HG03571 (cell line): Measurements from ENCODE around the gene RAP1B.
A peak's percentile ranks its signal among the peaks of the same experiment; 100 is the strongest.
"Not testable (repeated sequence)": the region's sequence is repeated elsewhere in the genome, so short reads cannot be mapped to it uniquely, and the experiment has no call there.

Source experiments
- ATAC-seq: cut with Tn5 transposase; IDR thresholded peaks from one replicate; pipeline ENCODE4 v1.9.1; 2021; ENCODE audit not compliant: unreplicated experiment

The RAP1B gene

DNA sequence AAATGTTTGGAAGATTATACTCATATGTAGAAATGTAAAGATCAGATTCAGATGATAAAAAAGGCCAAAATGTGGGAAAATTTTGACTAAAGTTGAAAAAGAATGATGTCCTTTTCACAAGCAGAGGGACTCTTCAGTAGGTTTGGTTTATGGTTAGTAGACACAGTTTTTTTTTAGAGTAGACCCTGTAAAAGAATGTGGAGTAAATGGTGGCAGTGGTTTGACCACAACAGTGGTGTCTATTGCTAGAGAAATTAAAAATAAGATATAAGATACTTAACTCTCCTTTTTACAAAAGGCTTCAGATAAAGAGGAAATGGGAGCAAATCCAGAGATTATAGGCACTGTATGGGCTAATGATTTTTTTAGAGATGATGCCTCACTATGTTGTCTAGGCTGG lies 21.8 kb downstream of the RAP1B start:
- ATAC-seq: no peak

DNA sequence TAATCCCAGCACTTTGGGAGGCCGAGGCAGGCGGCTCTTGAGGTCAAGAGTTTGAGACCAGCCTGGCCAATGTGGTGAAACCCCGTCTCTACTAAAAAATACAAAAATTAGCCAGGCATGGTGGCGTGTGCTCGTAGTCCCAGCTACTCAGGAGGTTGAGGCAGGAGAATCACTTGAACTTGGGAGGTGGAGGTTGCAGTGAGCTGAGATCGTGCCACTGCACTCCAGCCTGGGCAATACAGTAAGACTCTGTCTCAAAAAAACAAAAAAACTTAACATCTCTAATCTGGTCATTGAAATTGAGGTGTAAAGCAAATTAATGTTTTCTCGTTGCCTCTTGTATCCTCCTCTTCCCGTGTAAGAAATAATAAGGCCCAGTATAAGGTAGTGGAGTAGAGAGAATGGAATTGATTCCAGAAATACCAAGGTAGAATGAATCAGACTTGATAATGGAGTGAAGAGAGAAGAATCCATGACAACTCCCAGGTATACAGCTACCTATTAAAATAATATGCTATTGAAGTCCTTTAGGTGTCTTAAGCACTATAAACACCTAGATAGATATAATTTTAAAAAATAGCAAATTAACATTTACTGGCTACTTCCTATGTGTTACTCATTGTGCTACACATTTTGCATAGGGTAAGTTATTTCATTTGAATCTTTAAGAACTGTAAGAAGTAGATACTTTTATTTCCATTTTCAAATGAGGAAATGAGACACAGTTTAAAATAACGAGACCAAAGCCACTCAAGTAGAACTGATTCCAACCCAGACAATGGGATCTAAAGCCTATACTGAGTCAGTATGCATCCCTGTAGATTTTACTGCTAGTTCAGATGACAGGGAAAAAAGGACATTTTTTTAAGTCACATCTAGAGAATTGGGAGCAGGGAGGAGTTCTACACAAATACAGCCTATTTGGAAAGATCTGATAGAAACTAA lies 23.2 kb downstream of the RAP1B start:
- peak; percentile 39 for ATAC-seq

DNA sequence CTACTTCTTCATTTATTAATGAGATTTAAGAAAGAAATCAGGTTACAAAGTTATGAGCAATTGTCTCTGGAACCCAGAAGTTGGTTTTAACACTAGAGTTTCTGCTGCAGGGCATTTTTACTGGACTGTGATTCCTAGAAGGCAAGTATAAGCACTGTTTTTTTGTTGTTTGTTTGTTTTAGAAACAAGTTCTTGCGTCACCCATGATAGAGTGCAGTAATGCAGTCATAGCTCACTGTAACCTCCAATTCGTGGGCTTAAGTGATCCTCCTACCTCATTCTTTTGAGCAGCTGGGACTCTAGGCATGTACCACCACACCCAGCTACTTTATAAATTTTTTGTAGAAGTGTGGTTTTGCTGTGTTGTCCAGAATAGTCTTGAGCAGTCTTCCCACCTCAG lies 25.6 kb downstream of the RAP1B start:
- ATAC-seq: no peak

DNA sequence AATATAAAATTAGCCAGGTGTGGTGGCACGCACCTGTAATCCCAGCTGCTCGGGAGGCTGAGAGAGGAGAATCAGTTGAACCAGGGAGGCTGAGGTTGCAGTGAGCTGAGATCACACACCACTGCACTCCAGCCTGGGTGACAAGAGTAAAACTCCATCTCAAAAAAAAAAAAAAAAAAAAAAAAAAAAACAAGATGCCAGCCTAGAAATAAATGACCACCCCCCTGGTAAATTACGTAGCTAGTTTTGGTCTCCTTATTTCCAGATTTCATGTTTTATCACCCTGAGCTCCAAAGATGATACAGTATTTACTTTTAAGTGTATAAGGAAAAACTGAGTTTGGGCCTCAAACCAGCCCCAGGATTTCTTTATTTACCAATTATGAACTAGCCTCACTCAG lies 26.7 kb downstream of the RAP1B start:
- not testable (repeated sequence) for ATAC-seq

DNA sequence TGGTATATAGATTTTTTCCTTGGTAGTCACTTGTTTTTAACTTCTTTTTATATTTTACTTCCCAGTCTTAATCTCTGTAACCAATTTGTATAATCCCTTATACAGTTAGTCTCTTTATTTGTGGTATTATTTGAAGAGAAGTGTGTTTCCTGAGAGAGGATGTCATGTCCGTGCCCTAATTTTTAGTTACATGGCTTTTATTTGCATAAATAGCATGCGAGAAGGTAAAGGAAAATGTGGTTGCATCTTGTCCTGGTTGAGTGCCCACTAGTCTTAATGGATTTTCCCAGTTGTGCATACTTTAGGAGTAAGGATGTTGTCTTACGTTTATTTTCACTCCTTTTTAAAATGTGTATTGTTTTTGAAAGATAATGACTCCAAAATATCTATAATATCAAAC lies 27.5 kb downstream of the RAP1B start:
- no peak for ATAC-seq

DNA sequence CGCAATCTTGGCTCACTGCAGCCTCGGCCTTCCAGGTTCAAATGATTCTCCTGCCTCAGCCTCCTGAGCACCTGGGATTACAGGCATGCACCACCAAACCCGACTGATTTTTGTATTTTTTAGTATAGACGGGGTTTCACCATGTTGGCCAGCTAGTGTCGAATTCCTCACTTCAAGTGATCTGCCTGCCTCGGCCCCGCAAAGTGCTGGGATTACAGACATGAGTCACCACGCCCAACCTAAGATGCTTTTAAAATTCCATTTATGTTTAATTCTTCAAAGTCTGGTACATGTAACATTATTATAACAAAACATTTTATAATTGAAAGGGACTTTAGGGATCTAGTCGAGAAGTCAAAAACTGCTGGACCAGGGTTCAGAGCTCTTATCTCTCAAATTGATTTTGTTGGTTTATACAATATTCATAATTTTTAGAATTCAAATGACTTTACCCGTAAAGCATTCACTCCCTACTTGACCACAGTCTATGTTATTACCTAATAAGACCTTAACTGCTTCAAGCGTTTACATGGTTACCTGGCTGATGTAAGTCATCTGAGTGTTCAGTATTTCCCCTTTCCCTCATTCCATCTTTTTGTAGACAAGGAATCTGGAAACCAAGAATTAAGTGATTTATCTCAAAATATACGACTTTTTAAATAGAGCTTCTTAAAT lies 28.2 kb downstream of the RAP1B start:
- no peak for ATAC-seq

DNA sequence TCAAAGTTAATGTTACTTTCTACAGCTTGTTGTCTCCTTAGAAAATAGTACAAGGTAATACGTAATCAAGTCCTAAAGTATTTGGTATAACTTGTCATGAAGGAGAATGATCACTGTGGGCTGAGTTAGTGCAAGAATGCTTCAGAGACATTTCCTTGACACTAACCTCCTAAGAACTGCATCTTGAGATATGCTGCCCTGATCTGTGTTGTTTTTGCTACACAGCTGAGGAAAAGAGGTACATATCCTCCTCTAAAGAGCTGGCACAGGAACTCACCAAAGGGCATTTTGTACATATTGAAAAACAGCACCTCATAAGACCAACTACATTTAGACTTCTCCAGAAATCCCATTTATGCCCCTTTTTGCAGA lies 28.7 kb downstream of the RAP1B start:
- no peak for ATAC-seq

DNA sequence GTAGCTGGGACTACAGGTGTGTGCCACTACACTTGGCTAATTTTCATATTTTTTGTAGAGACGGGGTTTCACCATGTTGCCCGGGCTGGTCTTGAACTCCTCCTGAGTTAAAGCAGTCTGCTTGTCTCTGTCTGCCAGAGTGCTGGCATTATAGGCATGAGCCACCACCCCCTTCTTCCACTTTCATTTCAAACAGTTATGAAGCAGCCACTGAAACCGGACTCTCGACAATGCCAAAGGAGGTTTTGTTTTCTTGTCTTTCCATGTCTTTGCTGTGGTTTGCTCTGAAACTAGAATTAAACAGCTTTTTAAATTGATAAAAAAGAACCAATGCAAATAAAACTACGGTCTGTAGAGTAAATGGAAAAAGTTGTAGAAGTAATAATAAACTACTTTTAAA lies 30.4 kb downstream of the RAP1B start:
- ATAC-seq: peak; percentile 87

DNA sequence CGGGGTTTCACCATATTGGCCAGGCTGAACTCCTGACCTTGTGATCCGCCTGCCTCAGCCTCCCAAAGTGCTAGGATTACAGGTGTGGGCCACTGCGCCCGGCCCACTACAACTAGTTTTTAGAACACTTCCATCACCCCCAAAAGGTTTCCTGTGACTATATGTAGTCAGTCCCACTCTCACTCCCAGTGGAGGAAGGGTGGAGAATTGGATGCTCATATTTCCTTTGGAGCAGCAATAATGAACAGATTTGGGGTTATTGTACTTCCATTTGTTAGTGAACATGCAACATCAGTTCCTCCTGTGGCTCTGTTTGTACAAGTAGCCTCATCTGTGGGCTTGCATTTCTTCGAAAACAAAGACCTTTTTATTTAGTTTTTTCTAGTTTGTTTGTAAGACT lies 35.8 kb downstream of the RAP1B start:
- no peak for ATAC-seq

DNA sequence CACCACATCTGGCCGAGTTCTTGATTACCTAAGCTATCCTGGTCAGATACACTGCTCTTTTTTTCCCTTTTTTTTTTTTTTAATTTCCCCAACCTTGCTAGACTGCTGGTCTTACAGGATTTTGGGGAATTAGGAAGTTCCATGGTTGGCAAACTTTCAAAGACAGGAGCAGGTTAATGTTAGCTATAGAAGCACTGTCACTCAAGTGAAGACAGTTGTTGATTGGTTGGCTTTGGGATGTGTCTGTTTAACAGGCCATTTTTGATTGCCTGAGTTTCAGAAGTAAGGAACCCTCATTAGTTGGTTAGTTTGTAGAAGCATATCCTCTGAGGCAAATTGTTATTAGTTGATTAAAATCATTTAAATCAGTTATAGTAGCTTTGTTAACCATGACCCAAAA lies 36.8 kb downstream of the RAP1B start:
- ATAC-seq: no peak

DNA sequence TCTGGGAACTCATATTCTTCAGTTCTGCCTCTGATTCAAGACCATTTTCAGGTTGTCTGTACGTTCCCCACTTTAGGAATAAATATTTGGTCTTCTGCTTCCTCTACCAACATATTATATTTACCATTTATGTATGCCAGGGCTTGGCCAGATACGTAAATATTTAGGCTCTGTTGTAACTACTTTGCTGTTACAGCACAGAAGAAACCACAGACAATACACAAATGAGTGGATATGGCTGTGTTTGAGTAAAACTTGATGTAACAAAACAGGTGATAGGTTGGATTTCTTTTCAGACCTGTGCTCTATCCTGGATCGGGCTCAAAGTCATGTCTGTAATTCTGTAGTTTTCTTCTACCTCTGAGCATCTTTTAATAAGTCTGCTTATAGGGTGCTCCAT lies 37.5 kb downstream of the RAP1B start:
- no peak for ATAC-seq

DNA sequence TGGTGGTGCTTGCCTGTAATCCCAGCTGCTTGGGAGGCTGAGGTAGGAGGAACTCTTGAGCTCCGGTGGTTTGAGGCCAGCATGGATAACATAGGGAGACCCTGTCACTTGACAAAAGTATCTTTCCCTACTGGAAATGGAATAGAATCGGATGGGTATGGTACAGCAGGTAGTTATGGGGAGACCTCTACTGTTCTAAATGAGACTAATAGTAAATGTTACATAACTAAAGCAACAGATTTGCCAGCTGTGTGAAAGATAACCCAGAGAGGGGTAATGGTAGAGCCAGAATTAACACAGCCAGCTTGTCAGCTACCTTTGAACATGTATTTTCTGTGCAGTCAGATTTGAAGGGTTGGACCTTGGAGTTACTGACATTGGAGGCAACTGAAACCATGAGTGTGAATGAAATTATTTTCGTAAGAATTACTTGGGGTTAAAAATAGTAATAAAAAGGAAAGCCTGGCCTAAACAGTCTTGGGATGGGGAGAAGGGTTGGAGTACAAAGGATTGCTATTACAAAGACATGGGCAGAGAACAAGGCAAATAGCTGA lies 54.4 kb downstream of the RAP1B start:
- no peak for ATAC-seq

DNA sequence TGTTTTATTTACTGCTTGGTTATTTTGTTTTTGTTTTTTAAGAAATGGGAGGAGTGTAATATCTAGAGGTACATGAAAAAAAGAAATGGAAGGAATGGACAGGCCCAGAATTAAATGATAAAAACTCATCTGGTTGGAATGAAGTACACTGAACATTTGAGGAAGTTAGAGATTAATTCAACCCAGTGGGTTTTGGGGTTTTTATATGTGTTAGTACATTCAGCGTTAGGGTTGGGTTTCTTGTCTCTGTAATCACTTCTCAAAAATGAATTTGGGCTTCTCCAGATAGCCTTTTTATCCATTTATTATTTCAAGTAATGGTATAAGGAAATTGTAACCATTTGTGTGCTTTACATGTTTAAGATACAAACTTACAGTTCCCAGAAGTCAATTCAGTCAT lies 56.6 kb downstream of the RAP1B start:
- ATAC-seq: no peak

DNA sequence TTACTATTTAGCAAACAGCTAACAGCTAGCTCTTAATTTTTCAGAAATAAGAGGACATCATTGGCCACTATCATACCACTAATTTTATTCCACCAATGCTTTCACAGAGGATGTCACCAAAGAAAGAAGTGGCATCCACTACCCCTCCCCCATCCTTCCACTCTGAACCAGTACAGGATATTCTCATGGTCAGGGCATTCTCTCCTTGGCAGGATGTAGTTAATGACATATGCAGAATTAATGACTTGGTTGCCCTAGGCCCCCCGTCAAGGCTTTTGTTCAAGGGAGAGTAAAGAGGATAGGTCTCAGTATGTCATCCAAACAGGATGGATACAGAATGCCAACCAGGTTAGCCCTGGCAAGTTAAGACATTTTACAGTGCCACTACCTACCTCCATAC lies 57.2 kb downstream of the RAP1B start:
- ATAC-seq: no peak

DNA sequence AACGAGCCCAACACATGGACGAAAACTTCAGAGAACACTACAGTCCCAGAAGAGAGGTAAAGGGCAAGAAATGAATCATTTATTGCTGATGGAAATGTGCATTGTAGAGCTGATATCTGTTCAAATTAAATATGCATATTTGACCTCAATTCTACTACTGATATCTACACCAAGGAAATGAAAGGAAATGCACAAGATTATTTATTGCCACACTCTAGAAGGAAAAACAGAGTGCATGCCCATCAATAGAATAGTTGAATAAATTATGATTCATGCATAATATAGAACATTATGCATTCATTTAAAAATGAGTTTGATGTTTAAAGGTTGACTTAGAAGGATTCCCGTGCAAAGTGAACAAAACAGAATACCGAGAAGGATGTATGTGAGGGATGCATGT lies 60.5 kb downstream of the RAP1B start:
- no peak for ATAC-seq

DNA sequence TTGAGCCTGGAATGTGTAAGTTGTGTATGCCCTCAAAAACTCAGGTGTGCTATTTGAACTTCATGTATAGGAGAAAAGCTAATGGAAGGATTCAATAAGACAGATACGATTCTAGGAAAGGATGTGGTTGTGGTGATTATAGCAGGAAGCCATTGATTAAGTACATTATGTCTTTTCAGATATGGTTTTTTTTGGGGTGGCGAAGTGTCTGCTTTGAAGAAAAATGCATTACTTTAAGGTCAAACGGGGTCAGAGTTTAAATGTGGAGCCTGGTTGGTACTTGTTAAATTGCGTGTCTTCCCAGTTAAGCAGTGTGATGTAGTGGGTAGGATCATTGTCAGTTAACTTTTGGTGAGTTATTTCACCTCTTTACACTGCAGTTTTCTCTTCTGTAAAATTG lies 63.1 kb downstream of the RAP1B start:
- no peak for ATAC-seq

DNA sequence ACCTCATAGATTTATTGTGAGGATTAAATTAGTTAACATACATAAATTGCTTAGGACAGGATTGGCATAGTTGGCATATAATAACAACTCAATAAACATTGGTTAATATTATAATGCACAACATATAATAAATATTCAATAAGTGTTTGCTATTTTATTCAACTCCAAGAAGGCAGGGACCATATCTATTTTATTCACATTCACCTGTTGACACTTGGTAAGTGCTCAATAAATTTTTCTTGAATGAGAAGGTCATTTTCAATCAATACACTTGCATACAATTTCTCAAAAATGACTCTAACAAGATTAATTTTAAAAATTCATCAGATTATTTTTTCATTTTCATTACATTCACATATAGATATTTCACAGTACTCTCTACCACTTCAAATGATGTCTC lies 63.7 kb downstream of the RAP1B start:
- ATAC-seq: no peak

DNA sequence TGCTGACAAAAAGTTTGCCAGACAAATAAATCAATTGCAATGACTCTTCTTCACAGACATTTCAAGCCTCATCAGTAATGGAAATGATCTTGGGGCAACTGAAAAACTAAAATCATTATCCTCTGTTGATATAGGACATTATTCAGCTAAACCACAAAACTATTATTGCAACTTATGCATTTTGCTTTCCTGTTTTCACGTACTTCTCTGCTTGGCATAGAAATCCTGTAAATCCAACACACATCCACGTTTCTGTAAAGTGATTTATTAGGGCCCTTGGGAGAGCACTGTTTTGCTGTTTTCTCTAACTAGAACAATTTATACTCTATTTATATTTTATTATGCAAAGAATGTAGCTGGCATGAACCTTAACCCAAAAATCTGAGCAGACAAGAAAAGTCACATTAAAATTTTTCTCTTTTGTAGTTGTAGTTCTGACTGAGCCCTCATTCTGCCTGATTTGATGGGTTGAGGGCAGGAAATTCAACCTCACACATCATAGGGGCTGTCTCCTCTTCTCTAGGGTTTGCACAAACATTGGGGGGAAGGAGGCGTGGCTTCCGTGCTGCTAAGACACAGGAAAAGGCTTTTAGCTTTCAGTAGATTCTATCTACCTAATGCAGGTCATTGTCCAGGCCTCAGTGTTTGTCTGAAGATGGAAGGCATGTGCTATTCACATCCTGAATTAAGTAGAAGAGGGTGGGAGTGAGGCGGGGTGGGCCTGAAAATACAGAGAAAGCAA lies 64.6 kb downstream of the RAP1B start:
- ATAC-seq: no peak

DNA sequence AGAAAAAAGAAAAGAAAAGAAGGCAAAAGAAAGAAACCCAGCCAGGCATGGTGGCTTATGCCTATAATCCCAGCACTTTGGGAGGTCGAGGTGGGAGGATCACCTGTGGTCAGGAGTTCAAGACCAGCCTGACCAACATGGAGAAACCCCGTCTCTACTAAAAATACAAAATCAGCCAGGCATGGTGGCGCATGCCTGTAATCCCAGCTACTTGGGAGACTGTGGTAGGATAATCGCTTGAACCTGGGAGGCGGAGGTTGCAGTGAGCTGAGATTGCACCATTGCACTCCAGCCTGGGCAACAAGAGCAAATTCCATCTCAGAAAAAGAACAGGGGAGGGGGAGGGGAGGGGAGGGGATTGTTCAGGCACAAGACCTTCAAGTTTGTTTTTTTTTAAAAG lies 66.2 kb downstream of the RAP1B start:
- ATAC-seq: not testable (repeated sequence)

DNA sequence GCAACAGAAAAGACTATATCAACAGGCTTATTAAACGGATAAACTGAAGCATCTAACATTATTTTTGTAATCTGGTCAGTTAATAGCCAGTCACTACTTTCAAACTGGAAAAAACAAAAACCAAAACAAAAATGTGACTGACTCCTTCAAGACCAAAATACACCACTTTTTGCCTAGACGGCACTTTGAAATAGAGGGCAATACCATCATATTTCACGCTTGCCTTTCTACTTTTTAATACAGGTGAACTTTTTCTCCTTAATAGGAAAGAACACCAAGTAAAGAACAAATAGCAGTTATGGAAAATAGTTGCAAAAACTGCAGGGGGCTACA lies 75.5 kb downstream of the RAP1B start:
- peak; percentile 3 for ATAC-seq
